Trophoblast cell (in vitro differentiated cells and primary cell): ENCODE results near the gene DUXA.
"Not testable (repeated sequence)": the region's sequence is repeated elsewhere in the genome, so short reads cannot be mapped to it uniquely, and the experiment has no call there.

Source experiments
- DNase-seq, 2 donors: peaks; one replicate each; pipeline ENCODE4 v3.0.0-alpha.2; 2016
- H2AFZ ChIP-seq: 2 replicates; pipeline ENCODE4 v1.6.1; 2013; ENCODE audit warnings: low read length, moderate library complexity, mild to moderate bottlenecking; ENCODE audit not compliant: insufficient read depth, poor library complexity
- H2AK5ac ChIP-seq: 2 replicates; pipeline ENCODE4 v1.6.1; 2013; ENCODE audit warnings: mild to moderate bottlenecking, low read length
- H2BK120ac ChIP-seq: 2 replicates; pipeline ENCODE4 v1.6.1; 2013; ENCODE audit warnings: low read length, mild to moderate bottlenecking, moderate library complexity; ENCODE audit not compliant: insufficient read depth, poor library complexity
- H2BK12ac ChIP-seq: 2 replicates; pipeline ENCODE4 v1.6.1; 2013; ENCODE audit warnings: mild to moderate bottlenecking, low read length, moderate library complexity
- H2BK5ac ChIP-seq: 2 replicates; pipeline ENCODE4 v1.6.1; 2013; ENCODE audit warnings: low read length, low read depth, moderate library complexity, mild to moderate bottlenecking; ENCODE audit not compliant: poor library complexity
- H3K14ac ChIP-seq: 2 replicates; pipeline ENCODE4 v1.6.1; 2013; ENCODE audit warnings: mild to moderate bottlenecking, low read length
- H3K18ac ChIP-seq: 2 replicates; pipeline ENCODE4 v1.6.1; 2013; ENCODE audit warnings: mild to moderate bottlenecking, low read length
- H3K23ac ChIP-seq: 2 replicates; pipeline ENCODE4 v1.6.1; 2013; ENCODE audit warnings: low read length
- H3K27ac ChIP-seq: 2 replicates; pipeline ENCODE4 v1.5.1; 2013; ENCODE audit warnings: low read depth, mild to moderate bottlenecking, inconsistent platforms, low read length, moderate library complexity
- H3K27me3 ChIP-seq: 2 replicates; pipeline ENCODE4 v1.6.1; 2013; ENCODE audit warnings: inconsistent platforms, mild to moderate bottlenecking, low read length, moderate library complexity; ENCODE audit not compliant: insufficient read depth
- H3K36me3 ChIP-seq, 2 experiments: 1 replicate in 1 of 2; 2 replicates in 1 of 2; pipeline ENCODE4 v1.6.1; 2013; ENCODE audit warnings: low read length in 2 of 2, mild to moderate bottlenecking in 2 of 2, moderate library complexity in 1 of 2; ENCODE audit not compliant: insufficient read depth in 2 of 2, control insufficient read depth in 1 of 2
- H3K4ac ChIP-seq: 2 replicates; pipeline ENCODE4 v1.6.1; 2013; ENCODE audit warnings: low read depth, mild to moderate bottlenecking, low read length, moderate library complexity
- H3K4me1 ChIP-seq, 2 experiments: 1 replicate in 1 of 2; 2 replicates in 1 of 2; pipeline ENCODE4 v1.6.1; 2013; ENCODE audit warnings: low read length in 2 of 2, mild to moderate bottlenecking in 2 of 2, moderate library complexity in 1 of 2; ENCODE audit not compliant: insufficient read depth in 2 of 2, control insufficient read depth in 1 of 2
- H3K4me2 ChIP-seq: 2 replicates; pipeline ENCODE4 v1.6.1; 2013; ENCODE audit warnings: inconsistent platforms, mild to moderate bottlenecking, low read length, moderate library complexity
- H3K4me3 ChIP-seq: 2 replicates; pipeline ENCODE4 v1.5.1; 2013; ENCODE audit warnings: mild to moderate bottlenecking, low read depth, low read length, inconsistent platforms
- H3K79me1 ChIP-seq: one replicate; pipeline ENCODE4 v1.6.1; 2013; ENCODE audit warnings: low read length
- H3K79me2 ChIP-seq: 2 replicates; pipeline ENCODE4 v1.6.1; 2013; ENCODE audit warnings: low read length, mild to moderate bottlenecking; ENCODE audit not compliant: control insufficient read depth, insufficient read depth, poor library complexity
- H3K9ac ChIP-seq: 2 replicates; pipeline ENCODE4 v1.6.1; 2013; ENCODE audit warnings: mild to moderate bottlenecking, low read length
- H3K9me3 ChIP-seq: 2 replicates; pipeline ENCODE4 v1.6.1; 2013; ENCODE audit warnings: low read depth, mild to moderate bottlenecking, control low read depth, inconsistent platforms, low read length; ENCODE audit not compliant: insufficient read depth
- H4K12ac ChIP-seq: 2 replicates; pipeline ENCODE4 v1.6.1; 2013; ENCODE audit warnings: low read depth, mild to moderate bottlenecking, low read length, moderate library complexity
- H4K8ac ChIP-seq: 2 replicates; pipeline ENCODE4 v1.6.1; 2013; ENCODE audit warnings: low read depth, mild to moderate bottlenecking, low read length, moderate library complexity
- H4K91ac ChIP-seq: one replicate; pipeline ENCODE4 v1.6.1; 2013; ENCODE audit warnings: low read depth, mild to moderate bottlenecking, low read length, moderate library complexity
- WGBS: extraction: QIAGEN DNeasy Blood & Tissue Kit; methylation state at CpG from one replicate; pipeline ENCODE4 v1.1.7; 2013; ENCODE audit warnings: missing lambda C conversion rate; ENCODE audit not compliant: insufficient read length, insufficient coverage; ENCODE audit errors: extremely low coverage; 5-methylcytosine and 5-hydroxymethylcytosine counted together

Gene DUXA

DNA sequence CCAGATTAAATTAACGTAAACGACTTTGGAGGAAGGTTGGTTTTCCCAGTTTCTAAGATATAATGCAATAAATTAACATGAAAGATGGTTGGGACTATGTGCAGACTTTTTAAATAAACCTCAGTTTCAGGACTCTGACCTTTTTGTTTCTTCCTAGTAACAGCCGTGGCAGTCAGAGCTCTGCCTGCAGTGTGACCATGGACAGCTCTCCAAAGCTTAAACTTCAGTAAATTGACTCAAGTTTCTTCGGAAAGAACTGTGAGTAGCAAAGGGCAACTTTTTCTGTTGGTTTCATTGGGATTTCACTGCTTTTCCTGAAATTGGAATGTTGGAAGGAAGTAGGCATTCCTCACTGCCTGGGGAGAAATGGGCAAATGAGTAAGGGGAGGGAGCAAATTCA, 43.4 kb downstream of the DUXA start:
- H3K36me3 ChIP-seq = no peaks in the 10 kb centered on the region
- H3K4me2 ChIP-seq = no peak overlapping the region
- H3K18ac ChIP-seq = no peak overlapping the region
- no peak overlapping the region for H2AFZ ChIP-seq
- H3K14ac ChIP-seq = no peak overlapping the region
- no peak for DNase-seq
- no peak overlapping the region for H3K4ac ChIP-seq
- no peak overlapping the region for H3K9ac ChIP-seq
- H2BK12ac ChIP-seq = no peak overlapping the region
- no peak overlapping the region for H3K27ac ChIP-seq
- H2AK5ac ChIP-seq = no peak overlapping the region
- H4K12ac ChIP-seq = no peak overlapping the region
- no peak overlapping the region for H3K23ac ChIP-seq
- no CpG with 5 or more reads among the region's 4 CpGs for WGBS
- no peaks in the 10 kb centered on the region for H3K4me1 ChIP-seq
- no peaks in the 10 kb centered on the region for H3K27me3 ChIP-seq
- H2BK5ac ChIP-seq = no peak overlapping the region
- no peak overlapping the region for H4K8ac ChIP-seq
- H3K79me2 ChIP-seq = no peaks in the 10 kb centered on the region
- H3K9me3 ChIP-seq = peaks cover 29% of the 10 kb centered on the region
- no peak overlapping the region for H2BK120ac ChIP-seq
- H3K4me3 ChIP-seq = no peak overlapping the region
- no peaks in the 10 kb centered on the region for H3K79me1 ChIP-seq
- H4K91ac ChIP-seq = no peak overlapping the region

DNA sequence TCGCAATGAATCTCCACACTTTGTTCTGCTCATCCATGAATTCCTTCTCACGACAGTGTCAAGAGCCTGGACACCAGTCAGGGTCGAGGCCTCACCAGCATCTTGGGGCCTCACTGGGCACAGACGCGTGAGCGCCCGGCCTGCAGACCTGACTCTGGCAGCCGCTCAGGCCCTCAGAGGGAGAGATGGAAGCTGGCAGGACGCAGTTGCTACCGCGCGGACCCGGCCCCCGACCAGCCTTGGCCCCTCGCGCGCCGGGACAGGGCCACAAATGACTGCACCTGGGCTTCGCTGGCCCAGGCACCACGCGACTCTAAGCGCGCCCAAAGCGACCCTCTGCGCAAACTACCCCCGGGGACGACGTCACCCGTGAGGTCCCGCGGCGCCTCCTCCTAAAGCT, 48.4 kb downstream of the DUXA start:
- no peak overlapping the region for H2BK5ac ChIP-seq
- H3K27me3 ChIP-seq = no peaks in the 10 kb centered on the region
- no peak overlapping the region for H3K4me3 ChIP-seq
- H3K9me3 ChIP-seq = peaks cover 28% of the 10 kb centered on the region
- no peak overlapping the region for H3K18ac ChIP-seq
- H2BK12ac ChIP-seq = no peak overlapping the region
- H2AK5ac ChIP-seq = no peak overlapping the region
- no peak overlapping the region for H4K91ac ChIP-seq
- H2BK120ac ChIP-seq = no peak overlapping the region
- no peaks in the 10 kb centered on the region for H3K79me2 ChIP-seq
- H4K8ac ChIP-seq = no peak overlapping the region
- H3K14ac ChIP-seq = no peak overlapping the region
- no peak overlapping the region for H3K23ac ChIP-seq
- H3K79me1 ChIP-seq = no peaks in the 10 kb centered on the region
- no CpG with 5 or more reads among the region's 32 CpGs for WGBS
- H3K4me1 ChIP-seq = no peaks in the 10 kb centered on the region
- H3K9ac ChIP-seq = no peak overlapping the region
- no peak overlapping the region for H3K4me2 ChIP-seq
- H3K4ac ChIP-seq = no peak overlapping the region
- H3K36me3 ChIP-seq = no peaks in the 10 kb centered on the region
- H2AFZ ChIP-seq = no peak overlapping the region
- no peak overlapping the region for H3K27ac ChIP-seq
- H4K12ac ChIP-seq = no peak overlapping the region
- no peak for DNase-seq

DNA sequence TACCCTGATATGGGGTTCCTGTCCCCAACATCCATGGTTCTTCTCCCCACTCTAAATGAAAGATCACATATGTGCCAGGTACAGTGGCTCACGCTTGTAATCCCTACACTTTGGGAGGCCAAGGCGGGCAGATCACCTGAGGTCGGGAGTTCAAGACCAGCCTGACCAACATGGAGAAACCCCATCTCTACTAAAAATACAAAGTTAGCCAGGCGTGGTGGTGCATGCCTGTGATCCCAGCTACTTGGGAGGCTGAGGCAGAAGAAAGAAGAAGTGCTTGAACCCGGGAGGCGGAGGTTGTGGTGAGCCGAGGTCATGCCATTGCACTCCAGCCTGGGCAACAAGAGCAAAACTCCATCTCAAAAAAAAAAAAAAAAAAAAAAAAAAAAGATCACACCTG, 53.8 kb downstream of the DUXA start:
- peaks cover 25% of the 10 kb centered on the region for H3K9me3 ChIP-seq
- H3K18ac ChIP-seq, DNase-seq, H3K79me2 ChIP-seq, H3K9ac ChIP-seq, H4K91ac ChIP-seq, H3K14ac ChIP-seq, H2BK5ac ChIP-seq, H2BK120ac ChIP-seq, H2BK12ac ChIP-seq, H3K36me3 ChIP-seq, H4K8ac ChIP-seq, H3K4me3 ChIP-seq, H3K4me1 ChIP-seq, H3K27me3 ChIP-seq, H3K27ac ChIP-seq, H2AFZ ChIP-seq, H3K23ac ChIP-seq, H3K4me2 ChIP-seq, H3K4ac ChIP-seq, H3K79me1 ChIP-seq, H2AK5ac ChIP-seq, H4K12ac ChIP-seq: not testable (repeated sequence)
- WGBS = no CpG with 5 or more reads among the region's 7 CpGs

DNA sequence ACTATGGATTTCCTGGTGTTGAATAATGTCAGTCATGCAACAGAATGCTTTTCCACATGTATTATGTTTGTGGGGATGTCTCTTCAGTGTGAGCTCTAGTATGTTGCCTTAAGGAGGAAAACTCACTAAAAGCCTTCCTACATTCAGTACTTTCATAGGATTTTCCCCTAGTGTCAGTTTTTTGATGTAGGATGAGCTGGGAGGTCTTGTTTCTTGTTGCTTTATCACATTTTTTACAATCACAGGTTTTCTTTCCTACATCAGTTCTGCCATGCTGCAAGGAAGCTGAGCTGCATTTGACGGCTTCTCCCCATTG, 56.0 kb downstream of the DUXA start:
- H4K12ac ChIP-seq = no peak overlapping the region
- H3K27me3 ChIP-seq = peaks cover 1% of the 10 kb centered on the region
- no peak overlapping the region for H4K91ac ChIP-seq
- H2BK12ac ChIP-seq = no peak overlapping the region
- no peaks in the 10 kb centered on the region for H3K4me1 ChIP-seq
- no CpG with 5 or more reads among the region's 1 CpG for WGBS
- H3K27ac ChIP-seq = no peak overlapping the region
- H4K8ac ChIP-seq = no peak overlapping the region
- H2BK5ac ChIP-seq = no peak overlapping the region
- H3K79me2 ChIP-seq = no peaks in the 10 kb centered on the region
- no peak overlapping the region for H3K18ac ChIP-seq
- H3K4ac ChIP-seq = no peak overlapping the region
- H3K79me1 ChIP-seq = no peaks in the 10 kb centered on the region
- H2AFZ ChIP-seq = no peak overlapping the region
- no peak overlapping the region for H2BK120ac ChIP-seq
- no peak overlapping the region for H2AK5ac ChIP-seq
- no peak overlapping the region for H3K23ac ChIP-seq
- H3K4me2 ChIP-seq = no peak overlapping the region
- no peak overlapping the region for H3K9ac ChIP-seq
- H3K9me3 ChIP-seq = peaks cover 22% of the 10 kb centered on the region
- H3K4me3 ChIP-seq = no peak overlapping the region
- no peak overlapping the region for H3K14ac ChIP-seq
- H3K36me3 ChIP-seq = peaks cover 0 to 2% of the 10 kb centered on the region in 2 experiments
- DNase-seq = no peak
